Fibroblast of skin of left biceps (primary cell): ENCODE measurements around the gene KIFC3.
A peak's percentile ranks its signal among the peaks of the same experiment; 100 is the strongest.
"Not testable (repeated sequence)": the region's sequence is repeated elsewhere in the genome, so short reads cannot be mapped to it uniquely, and the experiment has no call there.

Experiments
- DNase-seq, 2 experiments: peaks; one replicate each; pipeline ENCODE4 v3.0.0-alpha.2; 2013; ENCODE audit warnings: low read depth in 2 of 2

Gene KIFC3, protein sequence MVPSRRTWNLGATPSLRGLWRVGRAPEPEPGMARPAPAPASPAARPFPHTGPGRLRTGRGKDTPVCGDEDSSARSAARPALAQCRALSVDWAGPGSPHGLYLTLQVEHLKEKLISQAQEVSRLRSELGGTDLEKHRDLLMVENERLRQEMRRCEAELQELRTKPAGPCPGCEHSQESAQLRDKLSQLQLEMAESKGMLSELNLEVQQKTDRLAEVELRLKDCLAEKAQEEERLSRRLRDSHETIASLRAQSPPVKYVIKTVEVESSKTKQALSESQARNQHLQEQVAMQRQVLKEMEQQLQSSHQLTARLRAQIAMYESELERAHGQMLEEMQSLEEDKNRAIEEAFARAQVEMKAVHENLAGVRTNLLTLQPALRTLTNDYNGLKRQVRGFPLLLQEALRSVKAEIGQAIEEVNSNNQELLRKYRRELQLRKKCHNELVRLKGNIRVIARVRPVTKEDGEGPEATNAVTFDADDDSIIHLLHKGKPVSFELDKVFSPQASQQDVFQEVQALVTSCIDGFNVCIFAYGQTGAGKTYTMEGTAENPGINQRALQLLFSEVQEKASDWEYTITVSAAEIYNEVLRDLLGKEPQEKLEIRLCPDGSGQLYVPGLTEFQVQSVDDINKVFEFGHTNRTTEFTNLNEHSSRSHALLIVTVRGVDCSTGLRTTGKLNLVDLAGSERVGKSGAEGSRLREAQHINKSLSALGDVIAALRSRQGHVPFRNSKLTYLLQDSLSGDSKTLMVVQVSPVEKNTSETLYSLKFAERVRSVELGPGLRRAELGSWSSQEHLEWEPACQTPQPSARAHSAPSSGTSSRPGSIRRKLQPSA

DNA sequence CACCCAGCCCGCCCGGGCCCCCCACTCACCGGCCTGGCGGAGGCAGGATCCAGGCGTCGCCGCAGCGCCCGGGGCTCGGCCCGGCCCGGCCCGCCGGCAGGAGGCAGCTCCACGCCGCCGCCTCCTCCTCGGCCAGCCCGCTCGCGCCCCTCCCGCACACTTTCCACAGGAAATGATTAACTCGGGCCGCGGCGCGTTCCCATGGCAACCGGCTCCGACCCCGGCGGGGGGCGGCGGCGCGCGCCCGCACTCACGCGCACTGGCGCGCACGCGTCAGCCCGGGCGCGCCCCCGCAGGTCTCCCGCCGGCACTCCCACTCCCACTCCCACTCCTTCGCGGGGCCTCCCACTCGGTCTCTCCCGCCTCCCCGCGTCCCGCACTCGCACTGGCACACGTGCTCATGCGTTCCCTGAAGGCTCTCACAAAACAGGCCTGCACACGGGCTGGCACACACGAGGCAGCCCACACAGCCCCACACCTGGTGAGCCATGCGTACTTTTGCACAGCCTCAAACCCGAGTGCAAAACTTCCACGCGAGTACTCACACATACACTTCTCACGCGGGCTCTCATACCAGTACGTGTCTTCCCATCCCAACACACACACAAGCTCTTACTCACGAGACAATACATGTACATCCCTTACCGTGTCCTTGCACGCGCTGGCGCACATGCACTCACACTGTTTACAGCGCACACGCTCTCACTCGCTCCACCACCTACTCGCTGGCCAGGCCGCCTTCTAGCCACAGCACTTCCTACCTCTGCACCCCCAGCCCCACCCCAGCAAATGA lies at the start of gene KIFC3:
Gene KIFC3, minus strand, starts transcription at position 151 of the 793 bp plus-strand sequence. CDS start 4,248 bp downstream, outside the sequence.
- DNase-seq: peak; percentile 42 to 47

DNA sequence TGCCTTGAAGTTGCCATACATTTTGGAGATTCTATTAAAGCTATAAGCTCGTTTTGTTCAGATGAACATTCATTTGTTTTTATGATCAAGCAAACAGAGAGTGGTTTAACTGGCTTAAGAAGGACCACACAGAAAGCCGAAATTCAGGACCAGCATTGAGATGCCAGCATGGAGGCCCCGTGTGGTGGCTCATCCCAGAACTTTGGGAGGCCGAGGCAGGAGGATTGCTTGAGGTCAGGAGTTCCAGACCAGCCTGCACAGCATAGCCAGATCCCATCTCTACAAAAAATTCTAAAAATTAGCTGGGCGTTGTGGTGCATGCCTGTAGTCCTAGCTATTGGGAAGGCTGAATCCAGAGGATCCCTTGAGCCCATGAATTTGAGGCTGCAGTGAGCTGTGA lies 45.9 kb upstream of the KIFC3 start:
- DNase-seq: no peak

DNA sequence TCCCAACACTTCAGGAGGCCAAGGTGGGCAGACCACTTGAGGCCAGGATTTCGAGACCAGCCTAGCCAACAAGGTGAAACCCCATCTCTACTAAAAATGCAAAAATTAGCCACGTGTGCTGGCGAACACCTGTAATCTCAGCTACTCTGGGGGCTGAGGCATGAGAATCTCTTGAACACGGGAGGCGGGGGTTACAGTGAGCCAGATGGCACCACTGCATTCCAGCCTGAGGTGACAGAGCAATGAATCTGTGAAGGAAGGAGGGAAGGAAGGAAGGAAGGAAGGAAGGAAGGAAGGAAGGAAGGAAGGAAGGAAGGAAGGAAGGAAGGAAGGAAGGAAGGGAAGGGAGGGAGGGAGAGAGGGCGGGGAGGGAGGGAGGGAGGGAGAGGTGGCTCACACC lies 44.6 kb upstream of the KIFC3 start:
- not testable (repeated sequence) for DNase-seq

DNA sequence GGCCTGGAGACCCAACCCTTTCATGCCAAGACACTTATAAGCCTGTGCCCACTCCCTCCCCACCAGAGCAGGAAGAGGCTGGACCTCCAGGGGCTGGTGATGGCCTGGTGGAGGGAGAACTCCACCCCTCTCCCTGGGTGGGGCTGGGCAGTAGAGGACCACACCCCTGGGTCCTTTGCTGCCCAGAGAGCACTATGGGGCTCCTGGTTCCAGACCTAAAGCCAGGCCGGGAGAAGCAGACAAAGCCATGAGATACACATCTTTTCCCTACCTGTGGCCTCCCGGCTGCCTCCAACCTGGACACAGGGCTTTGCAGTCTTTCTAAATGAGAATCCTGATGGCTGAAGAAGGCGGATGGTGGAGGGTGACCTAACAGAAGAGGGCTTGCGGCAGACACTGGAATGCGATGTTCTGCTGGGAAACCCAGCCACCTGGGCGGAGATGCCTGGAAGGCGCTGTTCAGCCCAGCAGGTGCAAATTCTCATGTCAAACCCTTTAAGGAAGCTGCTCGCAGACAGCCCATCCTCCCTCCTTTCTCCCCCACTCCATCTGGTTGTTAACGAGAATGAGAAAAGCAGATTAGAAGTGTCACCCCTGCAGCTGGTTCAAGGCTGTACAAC lies 43.9 kb upstream of the KIFC3 start:
- DNase-seq: no peak

DNA sequence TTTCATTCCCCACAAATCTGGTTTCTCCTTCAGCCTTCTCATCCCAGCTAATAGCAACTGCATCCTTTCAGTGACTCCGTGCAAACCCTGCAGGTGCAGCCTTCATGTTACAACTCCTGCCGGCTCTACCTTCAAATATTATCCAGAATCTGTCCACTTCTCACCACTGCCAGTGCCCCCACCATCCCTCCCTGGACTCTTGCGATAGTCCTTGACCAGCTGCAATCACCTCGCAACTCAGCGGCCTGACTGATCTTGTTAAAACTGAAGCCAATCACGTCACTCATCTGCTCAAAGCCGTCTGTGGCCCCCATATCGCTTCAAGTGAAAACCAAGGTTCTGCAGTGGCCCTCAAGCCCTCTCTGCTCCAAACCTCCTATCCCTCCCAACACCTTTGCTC lies 42.8 kb upstream of the KIFC3 start:
- no peak for DNase-seq

DNA sequence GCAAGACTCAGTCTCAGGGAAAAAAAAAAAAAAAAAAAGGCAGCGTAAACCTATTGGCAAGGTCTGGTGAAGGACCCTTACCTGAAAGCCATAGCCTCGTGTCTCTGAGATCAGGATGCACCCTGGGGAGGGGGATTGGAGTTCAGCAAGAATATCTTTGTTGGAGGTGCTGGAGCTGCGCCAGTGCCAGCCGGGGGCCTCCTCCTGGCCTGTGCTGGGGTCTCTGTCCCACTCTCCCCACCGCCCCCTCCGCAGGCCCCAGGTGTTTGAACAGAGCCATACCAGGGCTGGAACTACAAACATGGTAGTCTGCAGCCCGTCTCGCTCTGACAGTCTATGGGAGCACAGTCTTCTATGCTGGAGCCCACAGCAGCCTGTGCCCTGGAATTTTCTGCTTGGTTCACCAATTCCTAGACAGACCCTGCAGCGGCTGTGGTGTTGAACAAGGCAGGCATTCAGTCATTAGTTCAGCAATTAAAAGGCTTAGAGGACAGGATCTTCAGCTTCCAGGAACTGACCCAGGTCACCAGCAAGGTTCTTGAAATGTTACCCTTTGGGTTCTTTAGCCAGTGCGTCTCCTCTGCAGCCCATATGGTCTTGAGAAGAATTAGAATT lies 42.2 kb upstream of the KIFC3 start:
- no peak for DNase-seq

DNA sequence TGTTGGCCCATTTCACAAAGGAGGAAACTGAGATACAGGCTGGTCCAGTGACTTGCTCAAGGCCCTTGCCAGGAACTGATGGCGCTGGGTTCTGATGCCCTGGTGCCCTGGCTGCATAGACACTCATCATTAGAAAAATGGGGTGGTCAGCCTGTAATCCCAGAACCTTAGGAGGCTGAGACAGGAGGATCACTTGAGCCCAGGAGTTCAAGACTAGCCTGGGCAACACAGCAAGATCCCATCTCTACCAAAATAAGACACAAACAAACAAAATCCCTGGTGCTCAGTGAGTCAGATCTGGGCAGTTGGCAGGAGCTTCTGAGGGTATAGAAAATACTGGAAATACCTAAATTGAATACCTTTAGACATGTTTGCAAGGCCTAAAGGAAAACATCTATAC lies 41.1 kb upstream of the KIFC3 start:
- DNase-seq: no peak

DNA sequence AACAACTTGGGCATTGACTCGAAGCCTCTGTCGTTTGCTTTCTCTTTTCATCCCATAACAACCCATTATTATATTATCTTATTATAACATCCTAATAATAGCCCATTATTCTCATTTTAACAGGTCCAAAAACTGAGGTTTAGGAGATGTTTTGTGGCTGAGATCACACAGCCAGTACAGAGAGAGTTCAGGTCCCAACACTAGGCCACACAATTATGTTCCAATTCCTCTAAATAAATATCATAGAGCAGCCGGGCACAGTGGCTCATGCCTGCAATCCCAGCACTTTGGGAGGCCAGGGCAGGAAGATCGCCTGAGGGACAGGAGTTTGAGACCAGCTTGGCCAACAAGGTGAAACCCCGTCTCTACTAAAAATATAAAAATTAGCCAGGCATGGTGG lies 40.3 kb upstream of the KIFC3 start:
- no peak for DNase-seq

DNA sequence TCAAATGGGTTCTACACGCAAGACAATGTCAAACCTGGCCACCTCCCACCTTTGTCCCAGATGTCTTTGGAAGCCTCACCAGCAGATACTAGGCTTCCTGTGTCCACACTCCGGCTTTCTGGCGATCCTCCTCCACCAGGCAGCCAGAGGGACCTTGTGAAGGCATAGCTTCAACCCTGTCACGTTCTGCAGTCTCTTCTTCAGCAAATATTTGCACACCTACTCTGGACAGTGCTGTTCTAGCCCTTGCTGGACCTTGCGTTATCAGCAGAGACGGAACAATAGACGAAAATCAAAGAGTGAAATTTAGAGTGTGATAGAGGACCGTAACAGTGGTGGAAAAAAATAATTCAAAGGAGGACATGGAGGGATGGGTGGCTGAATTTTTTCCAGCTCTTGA lies 38.5 kb upstream of the KIFC3 start:
- DNase-seq: no peak

DNA sequence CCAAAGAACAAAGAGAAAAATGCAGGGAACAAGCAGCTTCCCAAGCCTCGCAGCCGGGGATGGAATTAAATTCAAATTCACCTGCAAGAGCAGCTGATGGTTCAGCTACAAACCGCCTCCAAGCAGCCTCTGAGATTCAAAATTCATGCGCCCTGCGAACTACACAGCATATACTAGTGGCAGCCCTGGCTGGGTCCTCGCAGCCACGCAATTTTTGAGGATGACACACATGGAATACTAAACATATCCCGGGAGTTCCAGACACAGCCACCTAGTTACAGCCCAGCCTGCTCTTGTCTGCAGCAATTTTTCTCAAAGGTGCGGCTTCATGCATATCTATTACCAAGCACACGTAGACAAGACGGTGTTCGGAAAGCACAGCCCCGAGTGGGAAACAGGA lies 35.9 kb upstream of the KIFC3 start:
- DNase-seq: no peak

DNA sequence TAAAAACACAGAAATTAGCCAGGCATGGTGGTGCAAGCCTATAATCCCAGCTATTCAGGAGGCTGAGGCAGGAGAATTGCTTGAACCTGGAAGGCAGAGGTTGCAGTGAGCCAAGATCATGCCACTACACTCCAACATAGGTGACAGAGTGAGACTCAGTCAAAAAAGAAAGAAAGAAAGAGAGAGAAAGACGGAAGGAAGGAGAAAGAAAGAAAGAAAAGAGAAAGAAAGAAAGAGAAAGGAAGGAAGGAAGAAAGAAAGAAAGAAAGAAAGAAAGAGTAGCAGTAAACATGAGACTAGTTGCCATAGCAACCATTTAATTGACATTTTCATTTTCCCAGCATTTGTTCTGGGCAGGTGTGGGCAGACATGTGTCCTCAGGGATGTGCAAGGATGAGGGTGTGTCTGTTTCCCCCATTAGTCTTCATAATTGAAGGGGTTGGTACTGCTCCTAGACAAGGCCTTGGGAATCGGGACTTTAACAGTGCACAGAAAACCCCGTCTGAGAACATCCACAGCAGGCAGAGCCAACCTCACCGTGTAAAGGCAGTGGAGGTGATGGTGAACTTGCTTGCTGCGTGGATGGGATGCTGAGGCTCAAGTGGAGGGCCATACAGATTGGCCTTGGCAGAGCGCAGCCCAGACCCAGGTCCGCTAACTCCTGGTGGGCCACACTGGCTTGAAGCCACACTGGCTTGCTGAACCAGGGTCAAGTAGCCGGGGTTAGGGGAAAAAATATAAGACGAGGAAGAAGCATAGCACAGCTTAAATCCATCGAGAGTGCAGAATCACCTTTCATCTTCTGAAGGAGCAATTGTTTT lies 35.2 kb upstream of the KIFC3 start:
- no peak for DNase-seq

DNA sequence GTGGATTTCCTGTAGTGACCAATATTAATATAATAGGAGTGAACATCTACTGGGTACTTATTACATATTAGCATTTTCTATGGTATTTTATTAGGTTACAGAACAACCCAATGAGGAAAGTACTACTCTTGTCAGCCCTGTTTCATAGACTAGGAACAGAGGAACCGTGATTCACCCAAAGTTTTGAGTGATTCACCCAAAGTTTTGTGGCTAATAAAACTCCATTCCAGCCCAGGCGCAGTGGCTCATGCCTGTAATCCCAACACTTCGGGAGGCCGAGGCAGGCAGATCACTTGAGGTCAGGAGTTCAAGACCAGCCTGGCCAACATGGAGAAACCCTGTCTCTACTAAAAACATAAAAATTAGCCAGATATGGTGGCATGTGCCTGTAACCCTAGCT lies 33.1 kb upstream of the KIFC3 start:
- not testable (repeated sequence) for DNase-seq

DNA sequence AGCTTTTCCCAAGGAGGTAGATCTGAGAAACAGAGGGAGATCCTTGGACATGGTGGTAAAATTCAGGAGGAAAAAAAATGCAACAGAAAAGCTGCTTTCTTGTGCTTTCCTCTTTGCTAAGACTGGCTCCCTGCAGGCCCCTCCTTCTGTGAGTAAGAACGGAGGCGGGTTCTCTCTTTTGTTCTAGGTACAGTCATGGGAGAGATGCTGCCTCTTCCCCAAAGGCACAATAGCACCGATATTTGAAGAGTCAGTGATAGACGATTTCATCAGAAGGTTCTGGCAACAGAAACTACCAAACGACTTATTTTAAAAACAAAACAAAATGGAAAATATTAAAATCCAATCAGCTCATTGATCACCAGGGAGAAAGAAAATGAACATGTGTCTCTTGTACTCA lies 32.6 kb upstream of the KIFC3 start:
- no peak for DNase-seq

DNA sequence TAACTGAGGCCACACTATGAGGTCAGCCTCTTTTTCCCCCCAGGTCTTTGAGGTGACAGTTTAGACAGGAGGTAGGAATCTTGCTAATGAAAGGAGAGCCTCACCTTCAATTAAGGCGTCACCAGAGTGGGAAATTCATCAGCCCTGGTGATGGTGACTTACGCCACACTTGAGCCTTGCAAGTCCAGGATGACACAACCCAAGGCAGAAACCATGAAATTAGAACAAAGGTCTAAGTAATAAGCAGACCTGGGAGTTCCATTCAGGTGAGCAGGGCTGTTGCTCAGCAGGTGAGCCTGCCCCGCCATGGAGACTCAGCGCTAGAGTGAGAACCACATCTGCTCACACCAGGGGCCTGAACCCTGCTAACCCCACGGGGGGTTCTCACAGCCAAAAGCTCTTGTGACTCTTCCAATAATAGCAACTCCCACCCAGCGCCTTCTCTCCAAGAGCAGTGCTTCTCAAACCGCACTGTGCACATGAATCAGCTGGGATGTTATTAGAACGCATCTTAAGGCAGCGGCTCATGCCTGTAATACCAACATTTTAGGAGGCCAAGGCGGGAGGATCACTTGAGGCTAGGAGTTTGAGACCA lies 28.7 kb upstream of the KIFC3 start:
- no peak for DNase-seq

DNA sequence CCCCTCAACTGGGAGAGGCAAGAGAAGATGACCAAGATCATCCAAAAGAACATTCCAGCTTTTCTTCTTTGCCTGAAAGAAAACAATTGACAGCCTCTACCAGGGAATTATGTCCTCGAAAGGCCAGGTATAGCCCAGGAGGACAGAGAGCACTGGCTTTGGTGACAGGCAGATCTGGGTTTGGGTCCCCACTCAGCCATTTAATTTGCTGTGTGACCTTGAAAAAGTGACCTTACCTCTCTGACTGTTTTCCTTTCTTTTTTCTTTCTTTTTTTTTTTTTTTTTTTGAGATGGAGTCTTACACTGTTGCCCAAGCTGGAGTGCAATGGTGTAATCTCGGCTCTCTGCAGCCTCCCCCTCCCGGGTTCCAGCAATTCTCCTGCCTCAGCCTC lies 27.7 kb upstream of the KIFC3 start:
- no peak for DNase-seq

DNA sequence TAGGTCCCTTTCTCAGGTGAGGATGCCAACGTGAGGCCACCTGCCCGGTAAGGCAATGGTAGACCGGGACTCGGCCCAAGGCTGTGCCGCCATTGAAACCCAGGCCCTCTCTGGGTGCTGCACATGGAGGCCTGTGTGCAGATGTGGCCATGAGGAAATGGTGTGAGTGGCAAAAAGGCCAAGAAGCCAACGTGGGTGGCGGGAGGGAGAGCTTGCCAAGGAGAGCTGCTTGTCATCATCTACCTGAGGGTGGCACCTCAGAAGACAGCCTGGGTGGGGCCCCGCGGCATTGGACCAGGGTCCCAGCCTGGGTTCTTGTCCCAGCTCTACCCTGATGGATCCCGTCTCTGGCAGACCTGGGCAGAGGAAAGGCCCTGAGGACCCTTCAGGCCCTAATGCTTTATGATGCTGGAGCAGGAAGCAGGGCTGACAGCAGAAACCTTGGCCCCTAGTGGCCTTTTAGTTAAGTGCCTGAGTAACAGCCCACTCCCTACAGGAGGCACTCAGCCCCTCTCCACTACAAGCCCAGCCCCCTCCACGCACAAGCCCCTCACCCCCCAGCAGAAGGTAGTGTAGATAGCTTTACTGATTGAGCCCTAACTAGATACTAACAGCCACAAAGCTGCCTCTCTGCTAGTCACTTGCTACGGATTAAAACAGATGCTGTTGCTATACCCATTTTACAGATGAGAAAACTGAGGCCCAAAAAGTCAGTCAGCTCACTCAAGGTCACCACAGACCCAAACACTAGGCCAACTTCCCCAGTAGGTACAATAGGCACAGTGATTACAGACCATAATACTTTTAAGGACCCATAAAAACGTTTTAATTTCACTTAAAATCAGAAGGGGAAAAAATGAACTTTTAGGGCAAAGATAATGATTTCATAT lies 26.2 kb upstream of the KIFC3 start:
- DNase-seq: no peak

DNA sequence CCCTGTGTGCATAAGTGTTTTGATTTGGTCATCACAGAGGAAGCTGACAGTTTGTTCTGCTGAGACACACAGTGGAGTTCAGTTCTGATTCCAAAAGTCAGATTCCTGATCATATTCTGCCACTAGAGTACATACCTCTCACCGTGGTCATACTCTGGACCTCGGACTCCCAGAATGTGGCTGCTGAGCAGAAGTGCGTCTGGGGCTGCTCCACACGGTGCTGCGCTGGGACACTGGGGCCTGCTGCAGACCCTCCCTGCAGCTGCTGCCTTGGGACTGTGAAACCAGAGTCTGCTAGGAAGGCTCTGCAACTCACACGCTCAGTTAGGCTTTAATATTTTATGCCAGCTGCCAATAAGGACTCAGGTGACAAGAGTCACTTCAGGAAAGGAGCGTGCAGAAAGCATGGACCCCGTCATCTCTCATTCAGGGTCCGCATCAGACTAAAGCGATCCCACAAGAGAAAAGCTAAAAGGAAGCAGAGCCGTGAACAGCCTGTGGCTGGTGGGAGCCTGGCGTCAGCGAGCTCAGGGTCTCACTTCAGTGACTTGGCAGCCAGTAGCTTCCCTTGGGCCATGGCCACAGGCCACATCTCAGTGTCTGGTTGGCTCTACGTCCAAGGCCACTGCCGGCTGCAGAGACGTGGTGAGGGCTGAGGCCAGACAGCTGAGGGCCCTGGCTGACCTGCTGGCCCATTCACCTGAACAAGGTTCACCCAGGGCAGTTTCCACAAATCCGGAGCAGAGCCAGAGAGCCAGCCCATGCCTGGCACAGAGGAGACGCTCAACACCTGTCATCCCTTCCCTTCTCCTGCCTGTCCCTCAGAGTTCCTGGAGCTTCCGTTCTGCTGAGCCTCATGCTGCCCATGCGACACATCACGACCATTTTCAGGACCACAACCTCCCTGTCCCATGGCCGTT lies 24.7 kb upstream of the KIFC3 start:
- no peak for DNase-seq

DNA sequence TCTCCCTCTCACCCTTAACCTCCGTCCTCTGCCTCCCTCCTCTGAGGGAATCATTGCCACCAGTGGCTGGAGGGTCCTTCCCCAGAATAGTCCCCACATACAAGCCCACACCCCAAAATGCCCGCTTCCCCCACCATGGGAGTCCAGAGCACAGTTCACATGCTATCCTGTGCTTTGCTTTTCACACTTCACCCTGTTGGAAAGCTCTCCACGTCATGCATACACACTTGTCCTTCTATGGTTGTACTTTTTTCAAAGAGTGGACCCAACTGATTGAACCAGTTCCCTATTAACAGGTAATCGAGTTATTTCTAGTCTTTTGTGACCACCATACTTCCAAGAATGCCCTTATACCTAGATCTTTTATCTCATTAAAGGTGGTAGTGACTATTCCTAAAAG lies 23.8 kb upstream of the KIFC3 start:
- DNase-seq: no peak
